Erythroblast (primary cell): ENCODE results near the gene DNAJC8.

ENCODE experiments used
- GATA1 ChIP-seq: IDR thresholded peaks from 2 replicates; pipeline ENCODE4 v1.6.1; 2011; ENCODE audit warnings: low read depth, mild to moderate bottlenecking, control low read depth, low read length, moderate library complexity
- POLR2A ChIP-seq: IDR thresholded peaks from 2 replicates; pipeline ENCODE4 v1.6.1; 2011; ENCODE audit warnings: mild to moderate bottlenecking, low read length

DNA sequence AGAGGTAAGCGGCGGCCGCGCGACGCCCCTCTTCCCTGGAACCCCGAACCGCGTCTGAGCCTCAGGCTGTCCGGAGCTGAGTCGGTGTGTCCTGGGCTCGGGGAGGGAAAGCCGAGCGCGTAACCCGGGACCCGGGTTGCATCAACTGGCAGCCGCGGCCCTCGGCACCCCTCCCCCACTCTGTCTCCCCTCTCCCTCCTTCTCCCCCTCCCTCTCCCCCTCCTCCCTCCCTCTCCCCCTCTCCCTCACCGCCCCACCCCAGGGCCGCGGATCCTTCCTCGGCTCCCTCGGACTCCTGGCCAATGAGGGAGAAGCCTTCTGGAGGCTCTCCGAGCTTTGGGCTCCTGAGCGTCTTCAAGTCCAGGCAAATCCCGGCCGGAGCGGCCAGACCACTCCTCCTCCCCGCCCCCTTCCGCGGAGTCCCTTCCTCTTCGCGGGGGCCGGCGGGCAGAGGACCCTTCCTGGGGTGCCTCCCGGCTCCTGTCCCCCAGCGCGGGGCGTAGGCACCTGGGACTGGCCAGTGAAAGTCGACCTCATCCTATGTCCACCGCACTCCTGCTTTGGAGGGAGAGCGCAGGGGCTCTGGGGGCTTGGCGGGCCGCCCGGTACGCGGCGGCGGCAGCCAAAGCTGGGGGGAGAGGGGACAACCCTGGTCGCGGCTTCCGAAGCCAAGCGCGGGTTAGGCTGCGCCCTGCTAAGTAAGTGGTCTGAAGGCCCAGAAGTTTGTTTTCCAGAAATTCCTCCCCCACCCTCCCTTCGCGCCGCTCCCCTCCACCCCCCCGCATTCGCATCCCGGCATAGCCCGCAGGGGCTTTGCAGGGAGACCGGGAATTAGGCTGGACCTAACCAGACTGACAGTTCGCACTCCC, 27.3 kb upstream of the DNAJC8 start:
- TF ChIP-seq POLR2A: no peak
- no peak for TF ChIP-seq GATA1
